ENCODE results near the gene MEGF6. TPM values are rescaled to one million over a fixed set of nuclear protein-coding genes. Genes with fewer than 3 reads are reported as not detected.

The MEGF6 gene
- total RNA-seq, 1 experiment from 2014 or later: 21.3 TPM

- Histone ChIP-seq H3T11ph (ENCODE audit: low read length) (no peak overlapping the region), H4K5ac (ENCODE audit: insufficient read length, low read depth, low read length) (no peak overlapping the region), H3K4me2 (ENCODE audit: insufficient read depth, insufficient read length, low read length) (no peak overlapping the region), H3K14ac (ENCODE audit: insufficient read depth, low read length) (no peak overlapping the region), H2BK120ac (ENCODE audit: low read depth, low read length, poor library complexity, severe bottlenecking) (no peak overlapping the region), H3K79me1 (ENCODE audit: insufficient read depth, low read depth, low read length, poor library complexity, severe bottlenecking) (no peaks in the 10 kb centered on the region), H2AFZ (ENCODE audit: low read length) (no peak overlapping the region), H3K27me3 (ENCODE audit: insufficient read depth, low read length) (no peaks in the 10 kb centered on the region), H3K79me2 (ENCODE audit: insufficient read depth, low read length) (no peaks in the 10 kb centered on the region), H4K20me1 (ENCODE audit: control insufficient read depth, insufficient read depth, insufficient read length) (no peaks in the 10 kb centered on the region), H3K9ac (ENCODE audit: extremely low read depth, insufficient read length, low read length) (no peak overlapping the region), H2AK5ac (ENCODE audit: insufficient read length, low read length) (no peak overlapping the region), H2BK20ac (ENCODE audit: low read depth, low read length, poor library complexity, severe bottlenecking) (no peak overlapping the region), H3K4me1 (ENCODE audit: insufficient read depth, low read length) (no peaks in the 10 kb centered on the region), H2BK15ac (ENCODE audit: low read depth, low read length) (no peak overlapping the region), H3K56ac (ENCODE audit: insufficient read length, low read depth, low read length) (no peak overlapping the region), H3K23me2 (ENCODE audit: insufficient read length, low read depth, low read length, poor library complexity, severe bottlenecking) (no peaks in the 10 kb centered on the region), H3K9me3 (ENCODE audit: control insufficient read depth, low read depth, low read length) (no peaks in the 10 kb centered on the region), H3K4ac (ENCODE audit: low read depth, low read length) (no peak overlapping the region), H4K8ac (replicated peaks; ENCODE audit: insufficient read length, low read depth, low read length) (no peak overlapping the region), H4K91ac (ENCODE audit: insufficient read length, low read depth, low read length) (no peak overlapping the region), H2BK12ac (ENCODE audit: insufficient read length, low read depth, low read length) (no peak overlapping the region), H3K27ac (ENCODE audit: insufficient read length, low read depth, low read length) (no peak overlapping the region), H3K23ac (ENCODE audit: insufficient read length, low read depth, low read length) (no peak overlapping the region), H2BK5ac (ENCODE audit: insufficient read length, low read length) (no peak overlapping the region), H3K18ac (ENCODE audit: insufficient read length, low read depth, low read length) (no peak overlapping the region)
- Mint-ChIP-seq H3K4me3 (no peak overlapping the region), H3K27ac (no peak overlapping the region), H3K27me3 (ENCODE audit: low read depth) (peaks cover 2% of the 10 kb centered on the region; the same call in 1 of the 2 replicates), H3K36me3 (ENCODE audit: insufficient read depth in 1 of 3, low read depth in 3 of 3) (no peaks in the 10 kb centered on the region), H3K9me3 (no peaks in the 10 kb centered on the region), H3K4me1 (no peaks in the 10 kb centered on the region)
- no peak for TF ChIP-seq CTCF (conservative IDR thresholded peaks at IDR 0.05)
- no CpG with 5 or more reads among the region's 25 CpGs for WGBS (ENCODE audit: extremely low coverage, insufficient read length, low lambda C conversion rate)
- DNase-seq: no peak
Observed at GRCh38 chr1:3555131-3555920, 56.0 kb downstream of the MEGF6 start.
